Esophagus muscularis mucosa (tissue), 4 donors: ENCODE results near the gene TOMM20L. TPM values are rescaled to one million over a fixed set of nuclear protein-coding genes. Genes with fewer than 3 reads are reported as not detected.

Experiments used
- DNase-seq: peaks from one replicate; pipeline ENCODE4 v3.0.0-alpha.2; 2017; ENCODE audit errors: extremely low spot score
- H3K27ac ChIP-seq, 4 donors: fragments of 200-600 bp; sonication (generic); replicated peaks in 1 of 4; 1 replicate in 3 of 4; 2 replicates in 1 of 4; pipeline ENCODE4 v1.5.1; 2016 to 2019; ENCODE audit warnings: mild to moderate bottlenecking in 1 of 4
- H3K27me3 ChIP-seq, 4 donors: fragments of 200-600 bp; sonication (generic); one replicate each; pipeline versions ENCODE4 v1.5.1 to v1.6.0; 2016 to 2019
- H3K36me3 ChIP-seq, 4 donors: fragments of 200-600 bp; sonication (generic); one replicate each; pipeline ENCODE4 v1.5.1; 2016 to 2019
- H3K4me1 ChIP-seq, 4 donors: fragments of 200-600 bp; sonication (generic); one replicate each; pipeline ENCODE4 v1.5.1; 2016 to 2019
- H3K4me3 ChIP-seq, 4 donors: fragments of 200-600 bp; sonication (generic); 1 replicate in 2 of 4; 2 replicates in 2 of 4; pipeline ENCODE4 v1.5.1; 2016 to 2019; ENCODE audit warnings: mild to moderate bottlenecking in 4 of 4, moderate library complexity in 1 of 4
- H3K9me3 ChIP-seq, 4 donors: fragments of 200-600 bp; sonication (generic); 1 replicate in 3 of 4; 2 replicates in 1 of 4; pipeline ENCODE4 v1.5.1; 2016 to 2019
- EP300 ChIP-seq: sonication (generic); formaldehyde crosslinking; IDR thresholded peaks from one replicate; pipeline ENCODE4 v1.6.1; 2017; ENCODE audit warnings: antibody characterized with exemption
- POLR2A ChIP-seq: fragments of 450-650 bp; IDR thresholded peaks from one replicate; pipeline ENCODE4 v1.6.1; 2017; ENCODE audit warnings: antibody characterized with exemption, moderate library complexity, mild to moderate bottlenecking, low read depth
- POLR2AphosphoS5 ChIP-seq, 2 donors: sonication (generic); formaldehyde crosslinking; IDR thresholded peaks; one replicate each; pipeline ENCODE4 v1.6.1; 2017; ENCODE audit warnings: antibody characterized with exemption in 2 of 2
- WGBS: methylation state at CpG from one replicate; pipeline ENCODE4 v1.1.5; 2018; 5-methylcytosine and 5-hydroxymethylcytosine counted together
- intact Hi-C: fragments of 100-400 bp; cut with DNase I; formaldehyde crosslinking; loops from one replicate; pipeline ENCODE4 v1.15.1; 2023
- total RNA-seq, 4 donors: library from RNA; depleted of rRNA; stranded (reverse); fragments of >200 nt; gene quantifications; one replicate each; pipeline versions ENCODE4 v1.1.0 to v1.2.1, GENCODE V29; 2016
- TF ChIP-seq, protein P1 (sequence below), 3 experiments: fragments of 200-600 bp in 2 of 3; fragments of 450-650 bp in 1 of 3; sonication (generic) in 2 of 3; IDR thresholded peaks; one replicate each; pipeline ENCODE4 v1.5.1; 2017 to 2019; ENCODE audit warnings: antibody characterized with exemption in 3 of 3, mild to moderate bottlenecking in 2 of 3, moderate library complexity in 1 of 3

Gene TOMM20L
- total RNA-seq, 4 donors from 2014 or later: not detected

DNA sequence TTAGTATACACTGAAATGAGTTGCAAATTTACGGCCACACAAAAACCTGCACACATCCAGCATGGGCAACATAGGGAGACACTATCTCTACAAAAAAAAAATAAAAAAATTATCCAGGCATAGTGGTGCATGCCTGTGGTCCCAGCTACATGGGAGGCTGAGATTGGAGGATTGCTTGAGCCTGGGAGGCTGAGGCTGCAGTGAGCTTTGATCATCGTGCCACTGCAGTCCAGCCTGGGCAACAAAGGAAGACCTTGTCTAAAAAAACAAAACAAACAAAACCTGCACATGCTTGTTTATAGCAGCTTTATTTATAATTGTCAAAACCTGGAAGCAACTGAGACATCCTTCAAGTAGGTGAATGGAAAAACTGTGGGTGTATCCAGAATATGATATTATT is 4.9 kb upstream of the TOMM20L start:
- H3K27me3 ChIP-seq: no peaks in the 10 kb centered on the region
- H3K4me3 ChIP-seq: no peak overlapping the region
- 94% methylated on average over 2 of the region's 2 CpGs for WGBS
- no peak for DNase-seq
- TF ChIP-seq, protein P1, sequence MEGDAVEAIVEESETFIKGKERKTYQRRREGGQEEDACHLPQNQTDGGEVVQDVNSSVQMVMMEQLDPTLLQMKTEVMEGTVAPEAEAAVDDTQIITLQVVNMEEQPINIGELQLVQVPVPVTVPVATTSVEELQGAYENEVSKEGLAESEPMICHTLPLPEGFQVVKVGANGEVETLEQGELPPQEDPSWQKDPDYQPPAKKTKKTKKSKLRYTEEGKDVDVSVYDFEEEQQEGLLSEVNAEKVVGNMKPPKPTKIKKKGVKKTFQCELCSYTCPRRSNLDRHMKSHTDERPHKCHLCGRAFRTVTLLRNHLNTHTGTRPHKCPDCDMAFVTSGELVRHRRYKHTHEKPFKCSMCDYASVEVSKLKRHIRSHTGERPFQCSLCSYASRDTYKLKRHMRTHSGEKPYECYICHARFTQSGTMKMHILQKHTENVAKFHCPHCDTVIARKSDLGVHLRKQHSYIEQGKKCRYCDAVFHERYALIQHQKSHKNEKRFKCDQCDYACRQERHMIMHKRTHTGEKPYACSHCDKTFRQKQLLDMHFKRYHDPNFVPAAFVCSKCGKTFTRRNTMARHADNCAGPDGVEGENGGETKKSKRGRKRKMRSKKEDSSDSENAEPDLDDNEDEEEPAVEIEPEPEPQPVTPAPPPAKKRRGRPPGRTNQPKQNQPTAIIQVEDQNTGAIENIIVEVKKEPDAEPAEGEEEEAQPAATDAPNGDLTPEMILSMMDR (IDR thresholded peaks at IDR 0.05): no peak
- no peak for TF ChIP-seq EP300
- TF ChIP-seq POLR2AphosphoS5 (IDR thresholded peaks at IDR 0.05): no peak
- TF ChIP-seq POLR2A: no peak
- intact Hi-C loops: no loop called here
- peaks cover 0 to 8% (median 6%) of the 10 kb centered on the region in 4 donors for H3K4me1 ChIP-seq
- no peaks in the 10 kb centered on the region for H3K36me3 ChIP-seq
- no peak overlapping the region for H3K27ac ChIP-seq
- H3K9me3 ChIP-seq: no peaks in the 10 kb centered on the region

DNA sequence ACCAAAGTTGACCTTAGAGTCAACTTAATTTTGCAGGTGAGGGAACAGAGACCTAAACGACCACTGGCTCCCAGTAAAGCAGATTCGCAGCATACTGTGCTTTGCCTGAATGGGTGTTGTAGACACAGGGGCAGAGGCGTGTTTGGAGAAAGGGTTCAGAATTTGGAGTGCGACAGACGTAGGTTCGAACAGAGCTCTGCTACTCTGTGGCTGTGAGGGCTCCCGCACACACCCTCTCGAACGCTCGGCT is 243 bp upstream of the TOMM20L start:
- Histone ChIP-seq H3K36me3 (no peaks in the 10 kb centered on the region), H3K4me1 (peaks cover 4 to 17% (median 15%) of the 10 kb centered on the region in 4 donors), H3K27ac (peak overlapping the region; percentile 78 to 87 (median 79)), H3K27me3 (no peaks in the 10 kb centered on the region), H3K4me3 (peak overlapping the region; percentile 67 to 71 (median 70)), H3K9me3 (no peaks in the 10 kb centered on the region)
- 7% methylated on average over 6 of the region's 10 CpGs for WGBS
- intact Hi-C loops: no loop called here
- TF ChIP-seq POLR2A: no peak
- TF ChIP-seq POLR2AphosphoS5 (IDR thresholded peaks at IDR 0.05): no peak
- no peak for TF ChIP-seq EP300
- TF ChIP-seq, protein P1 (IDR thresholded peaks at IDR 0.05): no peak
- no peak for DNase-seq

DNA sequence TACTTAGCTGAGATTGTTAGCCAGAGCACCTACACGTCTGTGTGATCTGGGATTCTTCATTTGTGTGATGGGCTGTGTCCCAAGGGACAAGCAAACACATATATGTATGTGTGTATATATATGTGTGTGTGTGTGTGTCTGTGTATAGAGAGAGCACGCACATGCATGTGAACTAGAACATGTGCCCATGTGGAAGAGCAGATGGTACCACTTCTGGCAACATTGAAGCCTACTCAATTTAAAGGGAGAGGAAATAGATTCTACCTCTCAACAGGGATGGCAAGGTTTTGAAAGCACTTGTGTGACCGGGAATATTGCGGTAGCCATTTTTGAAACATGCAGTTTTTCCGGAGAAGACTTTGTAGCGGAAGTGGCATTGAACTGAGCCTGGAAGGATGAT is 1.4 kb downstream of the TOMM20L start:
- intact Hi-C loops: no loop called here

DNA sequence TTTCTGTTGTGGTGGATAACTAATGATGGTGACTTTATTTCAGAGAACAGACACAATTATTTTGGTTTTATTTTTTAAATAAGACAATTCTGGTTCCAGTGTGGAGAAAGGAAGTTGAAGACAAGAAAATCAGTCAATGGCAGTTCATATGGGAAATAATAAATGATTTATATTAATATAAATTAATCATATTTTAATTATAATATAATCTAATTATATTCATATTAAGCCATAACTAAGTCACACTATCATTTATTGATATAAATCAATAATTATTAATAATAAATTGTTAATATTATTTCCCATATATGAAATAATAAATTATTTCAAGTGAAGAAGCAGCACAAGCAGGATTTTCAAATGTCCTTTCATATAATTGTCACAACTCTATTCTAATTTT is 2.8 kb downstream of the TOMM20L start:
- no peaks in the 10 kb centered on the region for H3K36me3 ChIP-seq
- no peak for DNase-seq
- intact Hi-C loops: no loop called here
- H3K4me3 ChIP-seq: no peak overlapping the region
- TF ChIP-seq POLR2AphosphoS5 (IDR thresholded peaks at IDR 0.05) (no peak), EP300 (no peak), POLR2A (no peak)
- TF ChIP-seq, protein P1 (IDR thresholded peaks at IDR 0.05): no peak
- H3K4me1 ChIP-seq: peaks cover 4 to 17% (median 15%) of the 10 kb centered on the region in 4 donors
- no peaks in the 10 kb centered on the region for H3K27me3 ChIP-seq
- H3K9me3 ChIP-seq: no peaks in the 10 kb centered on the region
- no peak overlapping the region for H3K27ac ChIP-seq

More for the DNA sequence above, 1.4 kb downstream of the TOMM20L start:
- Histone ChIP-seq H3K4me3 (no peak overlapping the region), H3K27me3 (no peaks in the 10 kb centered on the region), H3K36me3 (no peaks in the 10 kb centered on the region), H3K27ac (no peak overlapping the region), H3K4me1 (peaks cover 4 to 17% (median 15%) of the 10 kb centered on the region in 4 donors), H3K9me3 (no peaks in the 10 kb centered on the region)
- DNase-seq: no peak
- 97% methylated on average over 6 of the region's 6 CpGs for WGBS
- TF ChIP-seq POLR2AphosphoS5 (IDR thresholded peaks at IDR 0.05): no peak
- TF ChIP-seq EP300: no peak
- TF ChIP-seq POLR2A: no peak

DNA sequence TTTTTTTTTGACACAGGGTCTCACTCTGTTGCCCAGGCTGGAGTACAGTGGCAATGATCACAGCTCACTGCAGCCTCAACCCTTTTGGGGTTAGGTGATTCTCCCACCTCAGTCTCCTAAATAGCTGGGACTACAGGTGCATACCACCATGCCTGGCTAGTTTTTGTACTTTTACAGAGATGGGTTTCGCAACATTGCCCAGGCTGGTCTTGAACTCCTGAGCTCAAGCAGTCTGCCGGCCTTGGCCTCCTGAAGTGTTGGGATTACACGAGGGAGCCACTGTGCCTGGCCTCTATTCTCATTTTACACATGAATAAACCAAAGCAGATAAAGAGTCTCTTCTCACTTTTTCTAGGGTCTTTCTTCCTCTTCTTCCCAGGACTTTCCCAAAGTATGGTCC is 3.2 kb downstream of the TOMM20L start:
- Histone ChIP-seq H3K9me3 (no peaks in the 10 kb centered on the region), H3K4me1 (peaks cover 4 to 17% (median 15%) of the 10 kb centered on the region in 4 donors), H3K4me3 (no peak overlapping the region), H3K27me3 (no peaks in the 10 kb centered on the region), H3K27ac (no peak overlapping the region), H3K36me3 (no peaks in the 10 kb centered on the region)
- TF ChIP-seq POLR2AphosphoS5 (IDR thresholded peaks at IDR 0.05): no peak
- DNase-seq: no peak
- intact Hi-C loops: no loop called here
- 94% methylated on average over 3 of the region's 3 CpGs for WGBS

DNA sequence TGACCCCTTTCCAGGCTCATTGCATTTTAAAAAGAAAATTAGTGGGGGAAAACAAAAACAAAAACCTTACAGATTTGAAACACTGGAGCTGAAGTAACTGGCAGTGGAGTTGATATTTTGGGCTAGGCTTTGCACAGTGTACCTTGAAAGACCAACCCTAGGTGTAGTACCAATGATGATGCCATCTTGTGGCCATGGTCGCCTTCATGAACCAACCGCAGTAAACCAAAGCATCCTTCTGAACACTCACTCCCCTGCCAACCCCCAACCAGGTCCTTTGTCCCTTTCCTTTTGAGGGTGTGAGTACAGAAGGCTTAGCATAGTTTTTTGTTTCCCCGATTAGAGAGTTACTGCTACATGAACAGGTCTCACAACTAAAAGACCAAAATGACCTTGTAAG is 5.9 kb downstream of the TOMM20L start:
- intact Hi-C loops: no loop called here
- WGBS: 95% methylated on average over 3 of the region's 3 CpGs
- no peak for TF ChIP-seq EP300
- no peak for TF ChIP-seq POLR2A
- TF ChIP-seq POLR2AphosphoS5 (IDR thresholded peaks at IDR 0.05): no peak
- TF ChIP-seq, protein P1 (IDR thresholded peaks at IDR 0.05): no peak
- H3K36me3 ChIP-seq: no peaks in the 10 kb centered on the region
- peaks cover 0 to 3% (median 3%) of the 10 kb centered on the region in 4 donors for H3K4me1 ChIP-seq
- no peaks in the 10 kb centered on the region for H3K27me3 ChIP-seq
- no peak overlapping the region for H3K27ac ChIP-seq
- no peak for DNase-seq
- H3K4me3 ChIP-seq: no peak overlapping the region
- no peaks in the 10 kb centered on the region for H3K9me3 ChIP-seq
